ENCODE measurements around the gene FMNL2.

GRCh38 chr2:152298754-152299153 is 36.2 kb upstream of the FMNL2 start:
- TF ChIP-seq EZH2phosphoT487 (IDR thresholded peaks at IDR 0.05; ENCODE audit: insufficient read depth, low read depth) (no peak), EZH2 (IDR thresholded peaks at IDR 0.05; ENCODE audit: insufficient read depth, poor library complexity, severe bottlenecking) (no peak)
